Measurements from ENCODE around the gene SRGAP2B.
"Not testable (repeated sequence)": the region's sequence is repeated elsewhere in the genome, so short reads cannot be mapped to it uniquely, and the experiment has no call there.

Gene SRGAP2B

GRCh38 chr1:145082483-145083255 lies 12.5 kb downstream of the SRGAP2B start:
- not testable (repeated sequence) for DNase-seq

GRCh38 chr1:145080193-145080592 lies 14.9 kb downstream of the SRGAP2B start:
- not testable (repeated sequence) for DNase-seq

GRCh38 chr1:145079737-145080136 lies 15.4 kb downstream of the SRGAP2B start:
- DNase-seq = not testable (repeated sequence)

DNA sequence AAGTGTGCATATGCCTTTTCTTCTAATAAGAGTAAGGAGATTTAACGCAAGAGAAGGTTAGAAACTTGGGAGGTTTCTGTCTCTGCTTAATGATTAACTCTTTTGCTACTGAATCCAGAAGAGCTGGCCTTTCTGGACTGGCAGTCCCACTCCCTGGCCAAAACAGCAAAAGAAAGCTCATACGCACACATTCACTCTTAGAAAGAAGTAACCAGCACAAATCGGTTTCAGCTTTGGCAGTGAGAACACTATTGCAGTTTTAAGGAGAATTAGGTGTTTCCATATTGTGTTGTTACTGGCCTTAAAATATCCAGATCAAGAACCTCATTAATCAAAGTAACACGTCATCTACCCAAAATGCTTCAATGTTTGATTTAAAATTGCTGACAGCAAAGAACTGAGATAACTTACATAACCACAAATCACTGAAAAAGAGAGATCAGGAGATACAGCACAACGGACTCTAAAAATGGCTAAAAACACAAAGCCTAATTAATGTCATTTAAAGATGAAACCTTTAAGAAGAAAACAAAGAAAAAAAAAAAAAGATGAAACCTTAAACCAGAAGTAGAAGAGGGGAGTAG lies 16.2 kb downstream of the SRGAP2B start:
- DNase-seq = not testable (repeated sequence)

DNA sequence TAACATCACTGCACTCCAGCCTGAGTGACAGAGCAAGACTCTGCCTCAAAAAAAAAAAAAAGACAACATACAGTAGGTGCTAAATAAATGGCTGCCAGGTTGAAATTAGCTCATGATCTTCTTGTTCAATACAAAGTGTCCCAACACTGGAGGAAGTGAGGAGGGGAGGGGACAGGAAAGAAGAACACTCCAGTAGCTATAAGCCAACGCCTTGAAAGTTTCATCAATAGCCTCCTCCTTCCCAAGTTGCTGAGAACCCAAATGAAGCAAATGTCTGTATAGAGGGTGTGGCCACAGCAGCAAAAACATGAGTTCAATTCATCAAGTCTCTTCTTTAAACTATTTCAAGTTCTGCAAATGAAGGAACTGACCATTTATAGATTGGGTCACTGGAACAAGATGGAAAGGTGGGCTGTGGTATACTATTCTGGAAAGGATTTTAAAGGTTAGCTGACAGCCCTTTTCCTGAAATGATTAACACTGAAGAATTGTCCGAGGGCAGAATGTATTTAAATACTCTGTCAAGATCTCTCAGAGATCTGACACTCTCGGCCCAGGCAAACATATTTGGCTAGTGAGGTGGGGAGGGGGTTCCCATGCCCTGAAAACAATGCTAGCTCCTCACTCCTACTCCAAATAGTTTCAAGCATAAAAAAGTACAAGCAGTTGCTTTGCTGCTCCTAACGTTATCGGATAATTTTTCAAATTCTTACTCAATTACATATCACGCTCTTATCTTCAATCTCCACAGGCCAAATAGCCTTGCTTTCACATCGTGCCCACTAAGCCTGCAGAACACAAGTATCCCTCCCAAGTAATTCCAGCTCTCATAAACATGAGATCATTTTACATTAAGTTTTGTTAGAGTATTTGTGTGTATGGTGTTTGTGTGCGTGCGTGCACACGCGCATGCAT lies 17.0 kb downstream of the SRGAP2B start:
- not testable (repeated sequence) for DNase-seq

- DNase-seq = not testable (repeated sequence)
Measured at GRCh38 chr1:145076877-145077276, 18.3 kb downstream of the SRGAP2B start.

DNA sequence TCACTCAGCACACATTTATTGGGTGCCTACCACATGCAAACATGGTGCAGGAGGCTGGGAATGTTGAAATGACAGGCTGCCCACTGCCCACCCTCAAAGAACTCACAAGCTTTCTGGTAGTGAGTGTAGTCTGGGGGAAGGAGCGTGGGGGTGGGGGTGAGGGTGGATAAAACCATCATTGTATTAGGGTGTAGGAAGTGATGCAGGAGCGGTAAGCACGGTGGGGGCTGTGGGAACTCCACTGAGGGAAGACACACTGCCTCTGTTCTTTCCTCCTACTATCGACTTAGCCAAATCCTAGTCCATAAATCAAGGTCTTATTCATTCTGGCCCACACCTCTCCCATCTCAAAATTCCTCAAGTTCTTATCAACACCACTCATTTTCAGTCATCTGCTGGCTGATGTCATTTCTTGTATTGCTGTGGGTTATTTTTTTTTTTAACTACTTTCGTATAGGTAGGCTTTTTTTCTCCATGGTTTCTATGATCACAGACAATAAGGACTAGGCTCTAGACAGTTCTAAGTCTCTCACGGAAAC lies 21.0 kb downstream of the SRGAP2B start:
- DNase-seq = not testable (repeated sequence)

GRCh38 chr1:145071569-145071968 lies 23.6 kb downstream of the SRGAP2B start:
- DNase-seq = not testable (repeated sequence)

DNA sequence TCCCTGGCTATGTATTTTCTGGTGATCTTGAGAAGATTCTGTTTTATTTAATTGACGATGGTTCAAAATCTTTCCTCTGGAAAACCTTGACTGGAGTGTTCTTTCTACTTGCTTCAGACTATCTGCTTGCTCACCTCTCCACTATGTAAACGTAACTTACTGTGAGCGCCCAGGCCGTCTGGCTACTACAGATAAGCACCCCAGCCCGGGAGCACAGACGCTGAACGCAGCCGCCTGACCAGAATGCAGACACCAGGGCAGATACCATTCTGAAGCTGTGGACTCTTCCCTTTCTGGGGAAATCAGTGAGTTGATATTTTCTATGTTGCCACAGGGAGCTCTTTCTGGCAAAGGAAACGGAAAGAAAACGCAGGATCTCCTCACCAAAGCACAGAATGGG lies 28.6 kb downstream of the SRGAP2B start:
- DNase-seq = not testable (repeated sequence)

DNA sequence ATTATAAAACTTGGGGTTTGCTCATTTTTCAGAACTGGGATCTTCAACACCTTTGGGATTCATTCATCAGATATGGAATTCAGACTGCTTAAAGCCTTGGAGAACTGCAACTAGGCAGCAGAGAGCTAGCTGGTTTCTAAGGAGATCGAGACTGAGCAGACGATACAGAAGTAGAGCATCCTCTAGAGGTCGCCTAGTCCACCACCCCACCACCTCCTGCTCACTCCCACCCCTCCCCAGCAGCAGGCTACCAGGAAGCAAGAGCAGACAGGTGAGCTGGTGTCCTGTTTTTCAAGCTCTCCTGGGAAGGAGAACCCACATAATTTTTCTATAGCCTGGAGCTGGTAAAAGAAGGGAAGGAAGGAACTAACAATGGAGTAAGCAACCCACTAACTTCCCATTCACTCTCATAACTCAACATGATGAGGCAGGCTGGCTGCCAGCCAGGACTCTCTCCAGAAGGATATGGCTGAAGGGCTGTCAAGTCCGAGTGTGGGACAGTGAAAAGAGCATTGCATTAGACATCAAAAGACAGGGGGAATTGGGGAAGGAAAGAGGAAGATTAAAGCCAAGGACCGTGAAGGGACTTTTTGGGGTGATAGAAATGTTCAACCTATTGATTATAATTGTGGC lies 29.8 kb downstream of the SRGAP2B start:
- DNase-seq = not testable (repeated sequence)

GRCh38 chr1:145063941-145064648 lies 31.0 kb downstream of the SRGAP2B start:
- not testable (repeated sequence) for DNase-seq

DNA sequence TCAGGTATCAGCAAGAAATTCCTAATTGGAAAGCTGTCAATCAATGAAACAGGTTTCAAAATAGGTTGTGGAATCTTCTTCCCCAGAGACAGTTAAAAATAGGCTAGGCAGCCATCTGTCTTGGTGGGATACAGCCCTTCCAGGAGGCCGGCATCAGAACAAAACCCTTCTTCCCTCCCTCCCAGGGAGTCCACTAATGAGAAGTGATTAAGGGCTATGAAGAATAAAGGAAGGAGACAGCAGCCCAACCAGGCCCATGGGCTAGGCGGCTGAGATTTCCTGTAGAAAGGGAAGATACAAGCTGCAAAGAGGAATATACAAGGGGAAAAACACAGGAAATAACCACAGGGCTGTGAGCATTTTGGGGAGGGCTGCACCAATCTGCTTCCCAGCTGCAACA lies 31.8 kb downstream of the SRGAP2B start:
- DNase-seq = not testable (repeated sequence)

- not testable (repeated sequence) for DNase-seq
Measured at GRCh38 chr1:145058184-145058583, 36.9 kb downstream of the SRGAP2B start.

GRCh38 chr1:145055217-145055760 lies 39.8 kb downstream of the SRGAP2B start:
- DNase-seq = not testable (repeated sequence)

- not testable (repeated sequence) for DNase-seq
Measured at GRCh38 chr1:145053428-145053827, 41.7 kb downstream of the SRGAP2B start.

DNA sequence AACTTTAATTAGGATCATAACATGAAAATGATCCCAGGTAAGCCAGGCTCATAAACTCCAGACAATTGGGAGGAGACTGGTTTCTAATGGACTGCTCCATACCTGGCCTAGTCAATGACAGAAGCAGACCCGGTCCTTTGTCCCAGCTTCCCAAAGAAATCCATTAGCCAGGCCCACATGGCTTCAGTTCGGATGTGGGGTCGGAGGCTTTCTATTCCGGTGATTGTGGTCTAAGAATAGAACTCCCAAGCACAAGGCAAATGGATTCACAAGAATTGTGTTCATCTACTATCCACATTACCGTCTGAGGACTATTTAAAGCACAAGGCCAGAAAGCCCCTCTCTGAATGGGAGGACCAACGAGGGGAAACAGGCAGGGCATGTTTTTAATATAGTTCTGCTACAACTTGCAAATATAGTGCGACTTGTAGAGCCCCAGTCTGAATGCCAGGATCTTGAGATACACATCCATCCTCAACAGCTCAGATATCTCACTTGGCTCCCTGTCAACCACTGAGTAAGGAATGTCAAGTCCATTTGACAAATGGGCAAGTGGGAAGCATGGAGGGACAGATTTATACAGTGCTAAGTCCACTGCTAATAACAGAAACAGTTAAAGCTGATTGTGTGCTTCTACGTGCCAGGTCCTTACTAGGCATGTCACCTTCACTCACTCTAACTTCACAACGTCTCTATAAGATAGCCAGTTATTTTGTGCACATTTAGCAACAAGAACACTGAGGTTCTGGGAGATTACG lies 42.9 kb downstream of the SRGAP2B start:
- not testable (repeated sequence) for DNase-seq

DNA sequence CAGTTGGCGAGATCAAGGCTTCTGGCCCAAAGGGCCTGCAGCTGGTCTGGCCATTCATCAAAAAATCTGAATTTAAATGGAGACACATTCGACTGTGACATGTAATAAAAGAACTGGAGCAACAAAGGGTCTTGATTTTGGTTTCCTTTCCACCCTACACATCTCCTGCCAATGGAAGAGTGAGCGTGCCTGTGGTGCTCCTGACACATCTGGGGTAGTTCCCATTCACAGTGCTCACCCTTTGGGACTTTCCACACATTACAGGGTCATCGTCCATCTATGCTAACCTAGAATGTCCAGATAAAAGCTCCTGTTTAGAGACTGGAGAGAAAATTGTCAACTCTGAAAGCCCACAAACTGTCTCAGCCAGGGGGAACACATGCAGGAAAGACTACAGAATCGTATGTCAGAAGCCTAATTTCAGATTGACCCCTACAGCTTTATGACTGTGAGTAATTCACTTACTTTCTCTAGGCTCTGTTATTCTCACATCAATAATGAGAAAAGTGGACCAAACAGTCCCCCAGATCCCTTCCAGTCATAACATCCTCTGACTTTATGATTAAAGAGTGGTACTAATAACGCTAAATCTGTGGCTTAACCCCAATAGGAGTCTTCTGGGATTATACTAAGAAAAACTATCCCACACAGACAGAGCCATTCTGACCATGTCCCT lies 46.8 kb downstream of the SRGAP2B start:
- DNase-seq = not testable (repeated sequence)

DNA sequence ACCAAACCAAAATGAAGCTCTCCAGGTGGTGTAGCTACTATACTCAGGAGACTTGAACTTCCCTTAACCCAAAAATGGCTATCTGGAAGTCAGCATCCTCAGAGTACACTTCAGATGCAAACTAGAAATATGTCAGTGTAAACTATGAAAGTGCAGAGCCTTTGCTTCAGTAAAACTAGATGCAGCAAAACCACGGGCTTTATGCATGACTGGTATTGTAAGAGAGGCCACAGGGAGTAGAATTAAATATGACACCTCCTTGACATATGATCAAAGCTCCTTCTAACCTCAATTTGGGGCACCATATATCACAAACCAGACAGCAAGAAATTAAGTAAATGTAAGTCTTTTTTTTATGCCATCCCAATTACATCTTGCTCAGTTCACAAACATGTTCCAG lies 47.6 kb downstream of the SRGAP2B start:
- DNase-seq = not testable (repeated sequence)

DNA sequence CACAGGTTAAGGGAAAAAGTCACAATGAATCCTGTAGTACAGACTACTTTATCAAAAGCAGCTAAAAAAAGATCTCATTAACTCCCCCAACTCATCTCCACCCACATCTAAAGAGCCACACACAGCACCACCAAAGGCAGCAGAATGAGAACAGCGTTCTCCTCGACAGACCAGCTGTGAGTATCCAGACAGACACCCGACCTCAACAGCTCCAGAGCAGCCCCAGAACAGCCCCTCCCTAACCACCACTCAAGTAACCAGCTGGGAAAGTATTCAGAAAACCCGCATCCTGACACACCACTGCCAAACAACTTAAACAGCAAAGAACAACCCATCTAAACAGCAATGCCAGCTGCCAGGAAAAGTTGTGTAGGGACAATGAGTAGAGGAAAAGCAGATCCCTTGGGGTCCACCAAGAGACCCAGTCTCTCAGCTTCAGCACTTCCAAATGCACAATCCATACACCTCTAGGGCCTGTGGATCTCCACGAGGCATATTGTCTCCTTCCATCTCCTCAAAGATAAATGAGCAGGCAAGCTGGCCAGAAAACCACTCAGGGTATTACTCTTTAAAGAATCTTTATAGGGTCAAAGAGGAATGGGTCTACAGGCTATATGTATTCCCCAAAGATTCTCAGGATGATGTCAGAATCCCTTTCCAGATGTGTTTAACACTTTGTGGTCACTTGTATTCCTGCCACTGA lies 49.4 kb downstream of the SRGAP2B start:
- DNase-seq = not testable (repeated sequence)
